SK-N-MC (cell line): ENCODE measurements around the gene TFCP2.

ENCODE experiments used
- EZH2 ChIP-seq: fragments of 200-600 bp; sonication (generic); IDR thresholded peaks from one replicate; pipeline ENCODE4 v1.6.1; 2017; ENCODE audit warnings: antibody characterized with exemption
- POLR2AphosphoS5 ChIP-seq: IDR thresholded peaks from 2 replicates; pipeline ENCODE4 v1.6.1; 2012; ENCODE audit warnings: mild to moderate bottlenecking, low read depth, low read length, borderline replicate concordance

- TF ChIP-seq POLR2AphosphoS5 (no peak), EZH2 (no peak)
These were observed 42.0 kb upstream of the TFCP2 start for GRCh38 chr12:51214895-51215294.
